ENCODE measurements around the gene RBP3. TPM values are rescaled to one million over a fixed set of nuclear protein-coding genes. Genes with fewer than 3 reads are reported as not detected.

The RBP3 gene
- total RNA-seq, 4 donors from 2014 or later, result not detected

DNA sequence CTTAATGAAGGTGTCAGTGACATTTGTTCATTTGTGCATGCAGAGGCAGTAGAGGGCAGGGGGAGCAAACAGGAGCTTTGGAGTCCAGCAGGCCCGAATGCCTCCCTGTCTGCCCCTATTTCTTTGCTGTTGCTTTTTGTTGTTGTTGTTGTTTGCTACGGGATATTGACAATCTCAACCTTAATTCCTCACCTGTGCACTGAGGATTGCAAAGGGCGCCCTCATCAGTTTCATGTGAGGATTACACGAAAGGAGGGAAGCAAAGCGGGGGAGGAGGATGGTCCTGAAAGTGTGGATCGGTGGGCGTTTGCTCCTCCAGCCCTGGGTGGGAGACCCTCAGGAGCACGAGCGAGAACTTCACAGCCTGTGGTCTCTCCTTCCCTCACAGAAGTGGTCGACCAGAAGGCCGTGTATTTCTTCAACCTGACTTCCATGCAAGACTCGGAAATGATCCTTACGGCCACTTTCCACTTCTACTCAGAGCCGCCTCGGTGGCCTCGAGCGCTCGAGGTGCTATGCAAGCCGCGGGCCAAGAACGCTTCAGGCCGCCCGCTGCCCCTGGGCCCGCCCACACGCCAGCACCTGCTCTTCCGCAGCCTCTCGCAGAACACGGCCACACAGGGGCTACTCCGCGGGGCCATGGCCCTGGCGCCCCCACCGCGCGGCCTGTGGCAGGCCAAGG is 38.6 kb upstream of the RBP3 start:
- WGBS, 2 donors, result 80 to 89% methylated on average over 18 to 34 of the region's 34 CpGs
- TF ChIP-seq POLR2A (IDR thresholded peaks at IDR 0.05), result no peak
- TF ChIP-seq, protein P1, sequence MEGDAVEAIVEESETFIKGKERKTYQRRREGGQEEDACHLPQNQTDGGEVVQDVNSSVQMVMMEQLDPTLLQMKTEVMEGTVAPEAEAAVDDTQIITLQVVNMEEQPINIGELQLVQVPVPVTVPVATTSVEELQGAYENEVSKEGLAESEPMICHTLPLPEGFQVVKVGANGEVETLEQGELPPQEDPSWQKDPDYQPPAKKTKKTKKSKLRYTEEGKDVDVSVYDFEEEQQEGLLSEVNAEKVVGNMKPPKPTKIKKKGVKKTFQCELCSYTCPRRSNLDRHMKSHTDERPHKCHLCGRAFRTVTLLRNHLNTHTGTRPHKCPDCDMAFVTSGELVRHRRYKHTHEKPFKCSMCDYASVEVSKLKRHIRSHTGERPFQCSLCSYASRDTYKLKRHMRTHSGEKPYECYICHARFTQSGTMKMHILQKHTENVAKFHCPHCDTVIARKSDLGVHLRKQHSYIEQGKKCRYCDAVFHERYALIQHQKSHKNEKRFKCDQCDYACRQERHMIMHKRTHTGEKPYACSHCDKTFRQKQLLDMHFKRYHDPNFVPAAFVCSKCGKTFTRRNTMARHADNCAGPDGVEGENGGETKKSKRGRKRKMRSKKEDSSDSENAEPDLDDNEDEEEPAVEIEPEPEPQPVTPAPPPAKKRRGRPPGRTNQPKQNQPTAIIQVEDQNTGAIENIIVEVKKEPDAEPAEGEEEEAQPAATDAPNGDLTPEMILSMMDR (IDR thresholded peaks at IDR 0.05), result no peak
- no peak overlapping the region for H3K4me3 ChIP-seq (ENCODE audit: low read depth, poor library complexity, severe bottlenecking)
- intact Hi-C loops (cut with DNase I; ENCODE audit: low total_unique reads), result loop anchor here (10.0 kb wide), 1 partner anchor 265 kb away; no protein-coding TSS in a partner anchor
- no peak for DNase-seq (ENCODE audit: low spot score in 2 of 2)

DNA sequence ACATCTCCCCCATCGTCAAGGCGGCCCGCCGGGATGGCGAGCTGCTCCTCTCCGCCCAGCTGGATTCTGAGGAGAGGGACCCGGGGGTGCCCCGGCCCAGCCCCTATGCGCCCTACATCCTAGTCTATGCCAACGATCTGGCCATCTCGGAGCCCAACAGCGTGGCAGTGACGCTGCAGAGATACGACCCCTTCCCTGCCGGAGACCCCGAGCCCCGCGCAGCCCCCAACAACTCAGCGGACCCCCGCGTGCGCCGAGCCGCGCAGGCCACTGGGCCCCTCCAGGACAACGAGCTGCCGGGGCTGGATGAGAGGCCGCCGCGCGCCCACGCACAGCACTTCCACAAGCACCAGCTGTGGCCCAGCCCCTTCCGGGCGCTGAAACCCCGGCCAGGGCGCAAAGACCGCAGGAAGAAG is 38.1 kb upstream of the RBP3 start:
- 95 to 97% methylated on average over 28 to 34 of the region's 37 CpGs for WGBS, 2 donors
- DNase-seq (ENCODE audit: low spot score in 2 of 2), result no peak
- no peak for TF ChIP-seq POLR2A (IDR thresholded peaks at IDR 0.05)
- TF ChIP-seq, protein P1 (IDR thresholded peaks at IDR 0.05), result no peak
- H3K4me3 ChIP-seq (ENCODE audit: low read depth, poor library complexity, severe bottlenecking), result no peak overlapping the region
- intact Hi-C loops (cut with DNase I; ENCODE audit: low total_unique reads), result loop anchor here (10.0 kb wide), 1 partner anchor 265 kb away; no protein-coding TSS in a partner anchor

DNA sequence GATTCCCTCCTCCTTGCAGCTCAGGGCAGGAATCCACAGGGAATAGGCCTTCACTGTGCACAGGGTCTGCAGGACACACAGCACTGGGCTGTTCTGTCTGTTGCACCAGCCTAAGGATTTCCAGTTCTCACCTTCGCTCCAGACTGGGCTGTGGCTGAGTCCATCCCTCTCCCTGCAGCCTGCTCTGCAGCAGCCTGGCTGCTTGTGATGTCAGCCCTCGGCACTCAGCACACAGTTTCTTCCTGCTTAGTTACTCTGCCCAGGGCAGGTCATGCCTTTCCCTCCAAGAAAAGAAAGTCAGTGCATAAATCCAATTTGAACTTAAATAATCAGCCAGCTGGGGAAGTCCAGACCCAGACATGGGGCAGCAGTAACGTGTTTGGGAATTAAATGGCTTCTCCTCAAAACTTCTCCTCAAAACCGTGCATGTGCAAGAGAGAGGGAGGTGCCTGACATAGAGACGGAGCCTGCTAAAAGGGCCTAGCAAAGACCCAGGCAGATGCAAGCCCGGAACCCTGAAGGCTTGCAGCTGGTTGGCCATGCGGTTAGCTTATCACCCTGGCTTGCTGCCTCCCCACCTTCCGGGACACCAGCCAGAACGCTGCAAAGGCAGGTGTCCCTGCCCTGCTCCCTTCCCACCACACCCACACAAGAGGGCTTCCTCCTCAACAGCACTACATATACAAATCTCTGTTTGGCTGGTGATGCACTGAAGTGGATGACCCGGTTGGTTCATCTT is 36.8 kb upstream of the RBP3 start:
- intact Hi-C loops (cut with DNase I; ENCODE audit: low total_unique reads), result loop anchor here (10.0 kb wide), 1 partner anchor 267 kb away; no protein-coding TSS in a partner anchor
- WGBS, 2 donors, result 24 to 31% methylated on average over 10 of the region's 10 CpGs
- TF ChIP-seq, protein P1 (IDR thresholded peaks at IDR 0.05), result no peak
- no peak for TF ChIP-seq POLR2A (IDR thresholded peaks at IDR 0.05)
- DNase-seq (ENCODE audit: low spot score in 2 of 2), result no peak
- no peak overlapping the region for H3K4me3 ChIP-seq (ENCODE audit: low read depth, poor library complexity, severe bottlenecking)

- 12 to 21% methylated on average over 16 to 20 of the region's 20 CpGs for WGBS, 2 donors
These were observed 36.1 kb upstream of the RBP3 start for GRCh38 chr10:47311932-47312662.

DNA sequence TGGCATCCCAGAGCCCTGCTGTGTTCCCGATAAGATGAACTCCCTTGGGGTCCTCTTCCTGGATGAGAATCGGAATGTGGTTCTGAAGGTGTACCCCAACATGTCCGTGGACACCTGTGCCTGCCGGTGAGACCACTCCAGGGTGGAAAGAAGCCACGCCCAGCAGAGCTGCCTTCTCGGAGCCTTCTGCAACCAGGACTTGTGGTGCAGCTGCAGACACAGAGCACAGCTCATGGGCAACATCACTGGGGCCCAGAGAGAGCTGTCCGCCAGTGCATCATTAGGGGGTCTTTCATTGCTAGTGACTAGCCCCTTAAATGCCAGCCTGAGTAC is 35.5 kb upstream of the RBP3 start:
- intact Hi-C loops (cut with DNase I; ENCODE audit: low total_unique reads), result loop anchor here (10.0 kb wide), 1 partner anchor 268 kb away; no protein-coding TSS in a partner anchor
- H3K4me3 ChIP-seq (ENCODE audit: low read depth, poor library complexity, severe bottlenecking), result no peak overlapping the region
- WGBS, 2 donors, result 79 to 90% methylated on average over 7 of the region's 7 CpGs
- no peak for DNase-seq (ENCODE audit: low spot score in 2 of 2)
- TF ChIP-seq, protein P1 (IDR thresholded peaks at IDR 0.05), result no peak
- TF ChIP-seq POLR2A (IDR thresholded peaks at IDR 0.05), result no peak

More at GRCh38 chr10:47311932-47312662, 36.1 kb upstream of the RBP3 start:
- no peak overlapping the region for H3K4me3 ChIP-seq (ENCODE audit: low read depth, poor library complexity, severe bottlenecking)
- TF ChIP-seq POLR2A (IDR thresholded peaks at IDR 0.05), result no peak
- TF ChIP-seq, protein P1 (IDR thresholded peaks at IDR 0.05), result peak in 1 of 3 donors; percentile 44
- intact Hi-C loops (cut with DNase I; ENCODE audit: low total_unique reads), result loop anchor here (10.0 kb wide), 1 partner anchor 267 kb away; no protein-coding TSS in a partner anchor
- DNase-seq (ENCODE audit: low spot score in 2 of 2), result peak; percentile 76 to 95
